ENCODE measurements around the gene SPATA31D3.
A peak's percentile ranks its signal among the peaks of the same experiment; 100 is the strongest.
"Not testable (repeated sequence)": the region's sequence is repeated elsewhere in the genome, so short reads cannot be mapped to it uniquely, and the experiment has no call there.

SPATA31D3 gene

DNA sequence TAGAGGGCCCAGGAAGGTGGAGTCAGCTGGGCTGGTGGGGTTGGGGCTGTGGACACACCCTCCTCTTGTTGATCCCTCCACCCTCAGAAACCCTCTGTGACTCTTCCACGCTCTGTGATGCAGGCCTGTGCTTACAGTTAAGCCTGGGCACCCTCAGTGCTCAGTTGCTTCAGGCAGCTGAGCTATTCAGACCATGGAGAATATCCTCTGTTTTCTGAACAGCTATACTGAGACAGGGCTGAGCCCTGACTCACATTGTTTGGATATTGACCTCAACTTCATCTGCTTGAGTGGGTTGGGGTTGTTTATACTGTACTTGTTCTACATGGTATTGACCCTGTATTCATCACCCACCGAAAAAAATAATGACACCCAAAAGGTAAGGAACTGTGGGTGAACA is at the start of gene SPATA31D3:
Gene SPATA31D3, plus strand, starts transcription at position 108 of the 400 bp plus-strand sequence. Its CDS starts 86 bp downstream, at position 194.
- not testable (repeated sequence) for ATAC-seq

DNA sequence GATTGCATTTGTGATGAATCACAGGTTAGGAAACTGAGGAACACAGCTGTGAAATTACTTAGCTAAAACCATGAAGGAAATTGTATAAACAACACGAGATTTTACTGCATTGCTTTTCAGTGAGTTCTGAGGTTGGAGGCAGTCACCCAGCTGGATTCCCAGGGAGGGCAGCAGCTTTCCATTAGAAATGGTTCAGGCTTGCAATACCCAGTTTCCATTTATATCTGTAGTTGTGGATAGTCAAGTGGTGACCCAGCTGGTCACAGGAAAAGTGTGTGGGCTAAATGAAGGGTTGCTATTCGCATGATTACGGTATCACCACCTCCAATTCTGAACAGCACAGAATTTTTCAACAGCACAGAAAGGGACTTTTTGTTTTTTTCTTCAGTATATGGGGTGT is 49.4 kb upstream of the SPATA31D3 start:
- ATAC-seq: no peak
- no peak for TF ChIP-seq ARNTL (CRISPR knock-in tag; IDR thresholded peaks at IDR 0.05; ENCODE audit: borderline replicate concordance, low read depth)

- no peak for TF ChIP-seq OSR1 (CRISPR knock-in tag; IDR thresholded peaks at IDR 0.05)
- TF ChIP-seq ARNTL (CRISPR knock-in tag; IDR thresholded peaks at IDR 0.05; ENCODE audit: borderline replicate concordance, low read depth): no peak
- no peak for TF ChIP-seq BACH2 (CRISPR knock-in tag; IDR thresholded peaks at IDR 0.05; ENCODE audit: borderline replicate concordance)
- TF ChIP-seq, protein P1, sequence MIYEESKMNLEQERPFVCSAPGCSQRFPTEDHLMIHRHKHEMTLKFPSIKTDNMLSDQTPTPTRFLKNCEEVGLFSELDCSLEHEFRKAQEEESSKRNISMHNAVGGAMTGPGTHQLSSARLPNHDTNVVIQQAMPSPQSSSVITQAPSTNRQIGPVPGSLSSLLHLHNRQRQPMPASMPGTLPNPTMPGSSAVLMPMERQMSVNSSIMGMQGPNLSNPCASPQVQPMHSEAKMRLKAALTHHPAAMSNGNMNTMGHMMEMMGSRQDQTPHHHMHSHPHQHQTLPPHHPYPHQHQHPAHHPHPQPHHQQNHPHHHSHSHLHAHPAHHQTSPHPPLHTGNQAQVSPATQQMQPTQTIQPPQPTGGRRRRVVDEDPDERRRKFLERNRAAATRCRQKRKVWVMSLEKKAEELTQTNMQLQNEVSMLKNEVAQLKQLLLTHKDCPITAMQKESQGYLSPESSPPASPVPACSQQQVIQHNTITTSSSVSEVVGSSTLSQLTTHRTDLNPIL (CRISPR knock-in tag; IDR thresholded peaks at IDR 0.05; ENCODE audit: low read depth): no peak
- TF ChIP-seq ZC3H10 (CRISPR knock-in tag; IDR thresholded peaks at IDR 0.05): no peak
- TF ChIP-seq CSDC2 (CRISPR knock-in tag; IDR thresholded peaks at IDR 0.05): no peak
- no peak for TF ChIP-seq TSHZ2 (CRISPR knock-in tag; IDR thresholded peaks at IDR 0.05)
- no peak for TF ChIP-seq TCF4 (CRISPR knock-in tag; IDR thresholded peaks at IDR 0.05; ENCODE audit: borderline replicate concordance)
- no peak for TF ChIP-seq ESRRG (CRISPR knock-in tag; IDR thresholded peaks at IDR 0.05)
- no peak for TF ChIP-seq ZNF8 (CRISPR knock-in tag; IDR thresholded peaks at IDR 0.05)
Measured at GRCh38 chr9:81894891-81895290, 48.4 kb upstream of the SPATA31D3 start.

GRCh38 chr9:81896070-81896469 is 47.2 kb upstream of the SPATA31D3 start:
- ATAC-seq: peak; percentile 78
- TF ChIP-seq TSHZ2 (CRISPR knock-in tag; IDR thresholded peaks at IDR 0.05): no peak
- TF ChIP-seq GLIS3 (CRISPR knock-in tag; IDR thresholded peaks at IDR 0.05): no peak
- TF ChIP-seq BACH2 (CRISPR knock-in tag; IDR thresholded peaks at IDR 0.05; ENCODE audit: borderline replicate concordance): no peak
- no peak for TF ChIP-seq ISL1 (CRISPR knock-in tag; IDR thresholded peaks at IDR 0.05)
- TF ChIP-seq ZNF8 (CRISPR knock-in tag; IDR thresholded peaks at IDR 0.05): no peak
- TF ChIP-seq CSRNP3 (CRISPR knock-in tag; IDR thresholded peaks at IDR 0.05): no peak
- TF ChIP-seq ZFP30 (CRISPR knock-in tag; IDR thresholded peaks at IDR 0.05): no peak
- no peak for TF ChIP-seq TOX (CRISPR knock-in tag; IDR thresholded peaks at IDR 0.05; ENCODE audit: borderline replicate concordance)
- TF ChIP-seq SNAI2 (CRISPR knock-in tag; IDR thresholded peaks at IDR 0.05): no peak
- TF ChIP-seq, protein P2, sequence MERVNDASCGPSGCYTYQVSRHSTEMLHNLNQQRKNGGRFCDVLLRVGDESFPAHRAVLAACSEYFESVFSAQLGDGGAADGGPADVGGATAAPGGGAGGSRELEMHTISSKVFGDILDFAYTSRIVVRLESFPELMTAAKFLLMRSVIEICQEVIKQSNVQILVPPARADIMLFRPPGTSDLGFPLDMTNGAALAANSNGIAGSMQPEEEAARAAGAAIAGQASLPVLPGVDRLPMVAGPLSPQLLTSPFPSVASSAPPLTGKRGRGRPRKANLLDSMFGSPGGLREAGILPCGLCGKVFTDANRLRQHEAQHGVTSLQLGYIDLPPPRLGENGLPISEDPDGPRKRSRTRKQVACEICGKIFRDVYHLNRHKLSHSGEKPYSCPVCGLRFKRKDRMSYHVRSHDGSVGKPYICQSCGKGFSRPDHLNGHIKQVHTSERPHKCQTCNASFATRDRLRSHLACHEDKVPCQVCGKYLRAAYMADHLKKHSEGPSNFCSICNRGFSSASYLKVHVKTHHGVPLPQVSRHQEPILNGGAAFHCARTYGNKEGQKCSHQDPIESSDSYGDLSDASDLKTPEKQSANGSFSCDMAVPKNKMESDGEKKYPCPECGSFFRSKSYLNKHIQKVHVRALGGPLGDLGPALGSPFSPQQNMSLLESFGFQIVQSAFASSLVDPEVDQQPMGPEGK (CRISPR knock-in tag; IDR thresholded peaks at IDR 0.05; ENCODE audit: borderline replicate concordance): no peak
- TF ChIP-seq OSR1 (CRISPR knock-in tag; IDR thresholded peaks at IDR 0.05): no peak
- TF ChIP-seq ZC3H10 (CRISPR knock-in tag; IDR thresholded peaks at IDR 0.05): no peak
- no peak for TF ChIP-seq ESRRG (CRISPR knock-in tag; IDR thresholded peaks at IDR 0.05)
- no peak for TF ChIP-seq ZFP3 (CRISPR knock-in tag; IDR thresholded peaks at IDR 0.05)
- TF ChIP-seq ARNTL (CRISPR knock-in tag; IDR thresholded peaks at IDR 0.05; ENCODE audit: borderline replicate concordance, low read depth): no peak
- no peak for TF ChIP-seq RARB (CRISPR knock-in tag; IDR thresholded peaks at IDR 0.05)

More at GRCh38 chr9:81894891-81895290, 48.4 kb upstream of the SPATA31D3 start:
- ATAC-seq: no peak

All from SK-N-SH treated with all-trans-retinoic acid at 6 μM for 48 hours (cell line).